GM19467 (cell line): Measurements from ENCODE around the gene APOA1.

ENCODE experiments used
- ATAC-seq: cut with Tn5 transposase; IDR thresholded peaks from one replicate; pipeline ENCODE4 v1.9.1; 2021; ENCODE audit warnings: mild to moderate bottlenecking, moderate library complexity; ENCODE audit not compliant: unreplicated experiment

Gene APOA1

DNA sequence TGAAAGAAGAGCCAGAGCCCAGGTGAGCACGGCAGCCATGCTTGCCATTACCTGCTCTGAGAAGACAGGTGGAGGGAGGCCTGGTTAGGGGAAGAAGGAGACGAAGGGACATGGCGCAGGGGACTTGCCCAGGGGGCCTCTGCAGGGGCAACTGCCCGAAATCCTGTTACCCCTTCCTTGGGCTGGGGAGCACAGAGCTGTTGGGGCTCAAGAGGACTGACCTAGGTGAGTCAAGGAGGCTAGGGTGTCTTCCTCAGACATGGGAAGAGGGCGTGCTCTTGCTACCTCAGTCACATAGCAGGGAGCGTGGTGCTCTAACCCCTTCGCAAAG is 45.6 kb downstream of the APOA1 start, which contains the start of gene APOA5:
APOA5 (minus strand) TSS at position 67 of the 331 bp plus-strand sequence; CDS start at position 48, 19 bp downstream.
- no peak for ATAC-seq

DNA sequence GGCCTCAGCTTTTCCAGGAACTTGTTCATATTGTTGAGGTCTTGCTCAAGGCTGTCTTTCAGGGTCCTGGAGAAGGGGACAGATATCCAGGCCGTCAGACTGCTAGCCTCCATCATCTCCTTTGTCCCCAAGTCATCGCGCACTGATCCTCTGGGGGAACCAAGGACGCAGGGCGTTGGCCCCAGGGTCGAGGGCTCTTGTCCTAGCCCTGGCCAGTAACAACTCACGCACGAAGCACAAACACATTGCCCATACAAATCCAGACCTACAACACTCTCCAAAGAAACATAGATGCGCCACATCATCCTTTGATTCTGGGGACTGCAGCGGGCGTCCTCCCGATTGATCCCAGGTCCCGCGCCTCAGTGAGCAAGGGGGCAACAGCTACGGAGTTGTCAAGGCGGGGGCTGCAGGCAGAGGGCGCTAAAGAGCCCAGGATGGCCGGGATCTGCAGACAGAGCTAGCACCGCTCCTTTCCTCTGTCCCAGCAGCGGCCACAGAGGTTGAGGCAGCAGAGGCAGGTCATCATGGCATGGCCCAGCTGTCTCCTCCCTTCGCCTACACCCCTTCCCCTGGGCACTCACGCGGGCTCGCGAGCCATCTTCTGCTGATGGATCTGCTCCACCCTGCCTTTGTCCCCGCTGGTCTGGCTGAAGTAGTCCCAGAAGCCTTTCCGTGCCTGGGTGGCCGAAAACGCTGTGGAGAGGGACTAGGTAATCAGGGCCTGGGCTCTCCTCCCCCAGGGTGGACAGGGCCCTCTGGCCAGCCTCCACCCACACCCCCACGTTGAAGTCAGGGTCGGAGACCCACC is 46.2 kb downstream of the APOA1 start:
- ATAC-seq: no peak

GRCh38 chr11:116790167-116791001 is 47.0 kb downstream of the APOA1 start:
- ATAC-seq: no peak

DNA sequence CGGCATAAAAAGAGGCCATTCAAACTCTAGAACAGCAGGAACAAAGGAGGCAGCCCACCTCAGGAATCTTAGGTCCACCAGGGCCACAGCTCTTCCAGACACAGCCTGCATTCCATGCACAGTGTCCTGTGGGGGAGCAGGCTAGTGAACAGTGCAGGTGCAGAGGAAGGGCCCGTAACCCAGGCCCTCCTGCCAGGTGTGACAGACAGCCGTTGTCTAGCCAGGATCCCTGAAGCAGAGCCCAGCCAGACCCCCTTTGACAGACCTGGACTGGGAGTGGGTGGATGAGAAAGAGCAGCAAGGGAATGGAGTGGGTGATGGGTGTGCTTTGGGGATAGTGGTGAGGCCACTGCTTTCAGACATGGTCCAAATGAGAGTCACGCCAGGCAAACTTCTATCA is 48.4 kb downstream of the APOA1 start:
- no peak for ATAC-seq

DNA sequence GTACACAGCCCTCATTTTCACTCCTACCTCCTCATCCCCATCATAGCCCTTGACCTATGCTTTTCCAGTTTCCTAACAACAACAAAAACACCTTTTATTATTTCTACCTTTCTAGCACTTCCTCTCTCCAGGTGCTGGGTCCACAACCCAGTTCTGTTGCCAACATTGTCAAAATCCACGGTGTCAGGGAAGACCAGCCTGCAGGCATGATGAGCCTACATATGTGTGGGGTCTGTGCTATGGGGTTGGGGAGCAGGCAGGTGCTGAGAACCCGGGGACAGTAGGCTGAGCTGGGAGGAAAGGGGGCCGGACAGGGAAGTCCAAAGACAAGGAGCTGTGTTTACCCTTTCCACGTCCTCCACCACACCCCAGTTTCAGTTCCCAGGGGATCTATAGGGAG is 48.9 kb downstream of the APOA1 start:
- ATAC-seq: no peak

DNA sequence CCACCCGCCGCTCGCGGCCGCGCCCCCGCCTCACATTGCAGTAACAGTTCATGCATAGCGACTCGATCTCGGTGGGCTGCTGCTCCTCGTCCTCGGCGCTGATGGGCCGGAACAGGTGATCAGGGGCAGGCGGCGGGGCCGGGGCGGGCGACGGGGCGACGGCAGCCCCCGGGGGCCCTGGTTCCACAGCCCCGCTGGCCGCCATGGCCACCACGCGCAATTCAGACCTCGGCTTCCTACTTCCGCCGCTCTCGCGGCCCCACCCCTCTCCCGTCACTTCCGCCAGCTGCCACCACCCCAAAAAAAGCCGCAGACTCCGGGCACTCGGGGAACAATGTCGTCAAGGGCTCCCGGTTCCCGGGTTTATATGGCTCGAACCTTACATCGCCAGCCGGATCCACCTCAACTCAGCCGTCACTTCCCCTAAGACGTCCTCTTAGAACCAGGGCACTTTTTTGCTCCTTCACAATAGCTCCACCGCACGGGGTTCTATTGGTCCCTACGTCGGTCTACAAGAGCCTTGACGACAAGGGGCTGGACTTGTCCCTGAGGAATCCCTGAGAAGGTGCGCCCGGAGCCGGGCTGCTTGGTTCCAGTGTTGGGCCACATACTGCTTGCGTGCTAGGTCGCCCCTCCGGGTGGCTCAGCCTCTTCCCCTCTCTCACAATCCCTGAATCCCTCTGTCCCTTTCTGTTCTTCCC is 49.5 kb downstream of the APOA1 start, which contains the start of gene ZPR1:
ZPR1 (minus strand) TSS at position 238 of the 701 bp plus-strand sequence; CDS start at position 205, 33 bp downstream.
- ATAC-seq: peak; percentile 81

DNA sequence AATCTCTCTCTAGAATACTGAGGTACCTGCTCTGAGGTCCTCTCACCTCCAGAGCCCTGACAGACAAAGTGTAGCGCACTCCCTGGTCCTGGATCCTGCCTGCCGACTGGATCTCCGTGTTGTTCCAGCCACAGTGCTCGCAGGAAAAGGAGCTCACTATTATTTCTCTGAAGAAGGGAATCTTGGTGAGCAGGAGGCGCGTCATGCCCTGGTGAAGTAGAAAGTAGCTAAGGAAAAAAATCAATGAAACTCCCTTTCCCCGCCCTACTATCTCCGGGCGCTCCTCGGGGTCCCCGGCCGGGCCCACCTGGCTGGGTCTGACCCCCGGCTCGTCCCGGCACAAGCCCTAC is 50.0 kb downstream of the APOA1 start:
- peak; percentile 12 for ATAC-seq

GRCh38 chr11:116786966-116787365 is 50.5 kb downstream of the APOA1 start:
- ATAC-seq: no peak

DNA sequence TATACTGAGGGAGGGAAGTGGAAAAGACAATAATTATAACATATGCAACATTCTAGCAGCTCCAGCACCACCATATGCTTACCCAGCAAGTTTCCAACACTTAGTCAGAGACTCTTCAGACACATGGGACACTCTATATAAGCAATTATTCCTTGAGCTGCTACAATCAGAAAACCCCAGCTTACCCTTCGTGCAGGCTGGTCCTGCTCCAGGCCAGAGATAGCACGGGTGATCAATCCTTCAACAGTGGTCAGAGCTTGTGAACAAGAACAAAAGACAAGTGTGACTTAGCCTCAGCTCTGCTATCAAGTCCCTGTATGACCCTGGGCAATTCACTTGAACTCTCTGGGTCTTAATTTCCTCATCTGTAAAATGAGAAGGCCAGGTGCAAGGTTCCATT is 51.1 kb downstream of the APOA1 start:
- no peak for ATAC-seq
